GM19025 (cell line): ENCODE results near the gene UGDH.

ENCODE experiments used
- ATAC-seq: cut with Tn5 transposase; IDR thresholded peaks from one replicate; pipeline ENCODE4 v1.9.1; 2021; ENCODE audit warnings: mild to moderate bottlenecking, low read depth, moderate library complexity; ENCODE audit not compliant: unreplicated experiment

The UGDH gene

GRCh38 chr4:39497909-39498726 lies 29.1 kb downstream of the UGDH start:
- no peak for ATAC-seq

- ATAC-seq = no peak
These were observed 31.6 kb downstream of the UGDH start for GRCh38 chr4:39495446-39496213.

- no peak for ATAC-seq
These were observed 32.9 kb downstream of the UGDH start for GRCh38 chr4:39494354-39494753.

- ATAC-seq = no peak
These were observed 36.9 kb downstream of the UGDH start for GRCh38 chr4:39490322-39490721.

- ATAC-seq = no peak
These were observed 40.9 kb downstream of the UGDH start for GRCh38 chr4:39486221-39486804.

- ATAC-seq = no peak
These were observed 42.5 kb downstream of the UGDH start for GRCh38 chr4:39484582-39485272.

- no peak for ATAC-seq
These were observed 46.1 kb downstream of the UGDH start for GRCh38 chr4:39480902-39481695.

GRCh38 chr4:39480251-39480650 lies 47.0 kb downstream of the UGDH start:
- ATAC-seq = no peak

GRCh38 chr4:39476187-39476895 lies 50.9 kb downstream of the UGDH start:
- no peak for ATAC-seq

- no peak for ATAC-seq
These were observed 54.8 kb downstream of the UGDH start for GRCh38 chr4:39472396-39472795.

GRCh38 chr4:39470402-39470801 lies 56.8 kb downstream of the UGDH start:
- ATAC-seq = no peak

GRCh38 chr4:39469429-39470077 lies 57.7 kb downstream of the UGDH start:
- ATAC-seq = no peak

GRCh38 chr4:39467464-39467863 lies 59.8 kb downstream of the UGDH start:
- ATAC-seq = no peak

GRCh38 chr4:39466747-39467146 lies 60.5 kb downstream of the UGDH start:
- ATAC-seq = no peak

- no peak for ATAC-seq
These were observed 62.2 kb downstream of the UGDH start for GRCh38 chr4:39464886-39465501.

GRCh38 chr4:39458505-39459300 lies 68.5 kb downstream of the UGDH start, which contains the start of the genes LIAS and RPL9:
Gene LIAS (plus strand): TSS chr4:39459056. CDS start chr4:39459118, 62 bp downstream.
Gene RPL9 (minus strand): TSS chr4:39458922. CDS start chr4:39458439, 483 bp downstream.
- ATAC-seq = peak; percentile 80

- ATAC-seq = peak; percentile 2
These were observed 69.1 kb downstream of the UGDH start for GRCh38 chr4:39458161-39458504.
